SK-MEL-5 (cell line): ENCODE measurements around the gene SPTBN4. TPM values are rescaled to one million over a fixed set of nuclear protein-coding genes. Genes with fewer than 3 reads are reported as not detected.
"Not testable (repeated sequence)": the region's sequence is repeated elsewhere in the genome, so short reads cannot be mapped to it uniquely, and the experiment has no call there.

ENCODE experiments used
- DNase-seq: peaks from one replicate; pipeline ENCODE4 v3.0.0-alpha.2; 2016; ENCODE audit warnings: low read depth, low spot score
- in situ Hi-C: cut with HindIII; loops from 2 replicates; pipeline ENCODE4 v1.10.0; 2016; ENCODE audit warnings: low sequenced_read_pairs, high pct_unique_total_duplicates, low pct_unique_long_range_greater_than_20kb
- total RNA-seq: library from RNA; depleted of rRNA; stranded (reverse); fragments of >200 nt; shearing (Covaris generic); gene quantifications from 2 replicates; pipeline ENCODE4 v1.2.3, GENCODE V29; 2014

Gene SPTBN4
- total RNA-seq, 1 experiment from 2014 or later: 0.53 TPM

GRCh38 chr19:40513345-40513678 lies 46.5 kb downstream of the SPTBN4 start:
- in situ Hi-C loops: no loop called here
- DNase-seq: no peak

GRCh38 chr19:40513741-40514315 lies 47.0 kb downstream of the SPTBN4 start:
- in situ Hi-C loops: no loop called here
- DNase-seq: no peak

DNA sequence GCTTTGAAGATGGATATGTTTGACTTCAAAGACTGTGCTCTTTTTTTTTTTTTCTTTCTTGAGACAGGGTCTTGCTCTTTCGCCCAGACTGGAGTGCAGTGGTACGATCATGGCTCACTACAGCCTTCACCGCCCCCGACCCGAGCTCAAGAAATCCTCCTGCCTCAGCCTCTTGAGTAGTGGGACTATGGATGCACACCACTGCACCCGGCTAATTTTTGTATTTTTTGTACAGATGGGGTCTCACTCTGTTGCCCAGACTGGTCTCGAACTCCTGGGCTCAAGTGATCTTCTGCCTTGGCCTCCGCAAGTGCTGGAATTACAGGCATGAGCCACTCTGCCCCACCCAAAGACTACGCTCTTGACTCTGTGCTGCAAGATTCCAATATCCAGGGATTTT lies 50.4 kb downstream of the SPTBN4 start:
- DNase-seq: no peak
- in situ Hi-C loops: no loop called here

DNA sequence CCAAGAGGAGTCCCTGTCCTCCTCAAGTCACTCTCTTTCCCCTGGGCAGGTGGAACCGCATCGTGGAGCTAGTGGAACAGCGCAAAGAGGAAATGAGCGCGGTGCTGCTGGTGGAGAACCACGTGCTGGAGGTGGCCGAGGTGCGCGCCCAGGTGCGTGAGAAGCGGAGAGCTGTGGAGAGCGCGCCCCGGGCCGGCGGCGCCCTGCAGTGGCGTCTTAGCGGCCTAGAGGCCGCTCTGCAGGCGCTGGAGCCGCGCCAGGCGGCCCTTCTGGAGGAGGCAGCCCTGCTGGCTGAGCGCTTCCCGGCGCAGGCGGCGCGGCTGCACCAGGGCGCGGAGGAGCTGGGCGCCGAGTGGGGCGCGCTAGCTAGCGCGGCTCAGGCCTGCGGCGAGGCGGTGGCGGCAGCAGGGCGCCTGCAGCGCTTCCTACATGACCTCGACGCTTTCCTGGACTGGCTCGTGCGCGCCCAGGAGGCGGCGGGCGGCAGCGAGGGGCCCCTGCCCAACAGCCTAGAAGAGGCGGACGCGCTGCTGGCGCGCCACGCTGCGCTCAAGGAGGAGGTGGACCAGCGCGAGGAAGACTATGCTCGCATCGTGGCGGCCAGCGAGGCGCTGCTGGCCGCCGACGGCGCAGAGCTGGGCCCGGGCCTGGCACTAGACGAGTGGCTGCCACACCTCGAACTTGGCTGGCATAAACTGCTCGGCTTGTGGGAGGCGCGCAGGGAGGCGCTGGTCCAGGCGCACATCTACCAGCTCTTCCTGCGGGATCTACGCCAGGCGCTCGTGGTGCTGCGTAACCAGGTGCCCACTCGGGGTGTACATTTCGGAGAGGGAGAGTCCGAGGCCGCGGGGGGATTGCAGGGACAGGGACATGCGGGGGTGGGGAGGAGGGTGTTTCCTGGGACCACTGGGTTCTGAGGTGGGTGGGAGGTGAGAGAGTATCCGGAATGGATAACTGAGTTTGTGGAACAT lies 52.8 kb downstream of the SPTBN4 start:
- no peak for DNase-seq
- in situ Hi-C loops: no loop called here

GRCh38 chr19:40521276-40521675 lies 54.5 kb downstream of the SPTBN4 start:
- DNase-seq: peak; percentile 64
- in situ Hi-C loops: no loop called here

DNA sequence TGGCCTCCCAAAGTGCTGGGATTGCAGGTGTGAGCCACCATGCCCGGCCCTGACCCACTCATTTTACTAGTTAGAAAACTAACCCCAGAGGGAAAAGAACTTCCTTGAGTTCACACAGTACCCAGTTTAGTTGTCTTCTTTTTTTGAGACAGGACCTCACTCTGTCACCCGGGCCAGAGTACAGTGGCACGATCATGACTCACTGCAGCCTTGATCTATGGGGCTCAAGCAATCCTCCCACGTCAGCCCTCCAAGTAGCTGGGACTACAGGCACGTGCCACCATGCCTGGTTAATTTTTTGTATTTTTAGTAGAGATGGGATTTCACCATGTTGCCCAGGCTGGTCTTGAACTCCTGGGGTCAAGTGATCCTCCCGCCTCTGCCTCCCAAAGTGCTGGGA lies 55.1 kb downstream of the SPTBN4 start:
- in situ Hi-C loops, DNase-seq: not testable (repeated sequence)

DNA sequence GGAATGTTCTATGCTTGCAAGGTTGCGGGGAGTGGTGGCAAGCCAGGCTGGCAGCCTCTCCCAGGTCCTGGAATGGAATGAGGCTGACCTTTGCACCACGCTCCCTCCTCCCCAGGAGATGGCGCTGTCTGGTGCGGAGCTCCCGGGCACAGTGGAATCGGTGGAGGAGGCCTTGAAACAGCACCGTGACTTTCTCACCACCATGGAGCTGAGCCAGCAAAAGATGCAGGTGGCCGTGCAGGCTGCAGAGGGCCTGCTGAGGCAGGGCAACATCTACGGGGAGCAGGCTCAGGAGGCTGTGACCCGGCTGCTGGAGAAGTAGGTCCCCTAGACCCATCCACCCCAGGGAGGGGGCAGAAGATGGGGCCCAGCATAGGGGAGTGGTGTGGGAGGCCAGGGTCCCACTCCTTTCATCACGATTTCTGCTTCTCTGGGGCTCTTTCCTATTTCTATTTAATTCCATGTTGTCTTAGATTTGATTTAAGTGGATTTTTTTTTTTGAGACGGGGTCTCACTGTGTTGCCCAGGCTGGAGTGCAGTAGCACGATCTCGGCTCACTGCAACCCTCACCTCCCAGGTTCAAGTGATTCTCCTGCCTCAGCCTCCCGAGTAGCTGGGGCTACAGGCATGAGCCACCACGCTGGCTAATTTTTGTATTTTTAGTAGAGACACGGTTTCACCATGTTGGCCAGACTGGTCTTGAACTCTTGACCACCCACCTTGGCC lies 56.7 kb downstream of the SPTBN4 start:
- in situ Hi-C loops: no loop called here
- peak; percentile 88 for DNase-seq

GRCh38 chr19:40524133-40524549 lies 57.3 kb downstream of the SPTBN4 start:
- DNase-seq: no peak
- in situ Hi-C loops: no loop called here

- in situ Hi-C loops: no loop called here
- no peak for DNase-seq
Measured at GRCh38 chr19:40524655-40525054, 57.9 kb downstream of the SPTBN4 start.

DNA sequence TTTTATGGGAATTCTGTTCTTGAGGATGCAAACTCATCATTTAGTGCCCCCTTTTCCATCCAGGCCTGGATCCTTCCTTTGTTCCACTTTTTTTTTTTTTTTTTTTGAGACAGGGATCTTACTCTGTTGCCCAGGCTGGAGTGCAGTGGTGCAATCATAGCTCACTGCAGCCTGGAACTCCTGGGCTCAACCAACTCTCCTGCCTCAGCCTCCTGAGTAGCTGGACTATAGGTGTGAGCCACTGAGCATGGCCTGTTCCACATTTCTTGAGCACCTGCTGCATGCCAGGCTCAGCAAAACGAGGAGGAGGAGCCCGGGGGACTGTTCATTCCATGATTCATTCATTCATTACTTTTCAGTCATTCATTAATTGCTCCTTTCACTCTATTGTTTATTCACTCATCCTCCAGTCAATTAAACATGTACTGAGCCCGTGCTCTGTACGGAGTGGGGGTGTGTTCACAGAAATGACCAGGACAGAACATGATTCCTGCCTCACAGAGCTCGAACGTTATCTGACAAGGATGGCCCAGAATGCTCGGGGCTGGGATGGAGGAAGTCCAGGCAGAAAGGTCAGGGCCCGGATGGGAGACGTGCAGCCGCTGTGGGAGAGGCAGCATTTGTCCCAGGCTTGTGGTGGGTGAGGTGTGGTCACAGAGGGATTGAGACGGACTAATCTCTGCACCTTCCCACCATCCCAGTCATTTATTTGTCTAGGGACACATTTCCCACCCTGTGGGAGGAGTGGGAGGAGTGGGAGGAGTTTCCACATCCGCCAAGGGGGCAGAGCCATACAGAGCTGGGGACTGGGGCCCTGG lies 58.6 kb downstream of the SPTBN4 start:
- in situ Hi-C loops: no loop called here
- no peak for DNase-seq

DNA sequence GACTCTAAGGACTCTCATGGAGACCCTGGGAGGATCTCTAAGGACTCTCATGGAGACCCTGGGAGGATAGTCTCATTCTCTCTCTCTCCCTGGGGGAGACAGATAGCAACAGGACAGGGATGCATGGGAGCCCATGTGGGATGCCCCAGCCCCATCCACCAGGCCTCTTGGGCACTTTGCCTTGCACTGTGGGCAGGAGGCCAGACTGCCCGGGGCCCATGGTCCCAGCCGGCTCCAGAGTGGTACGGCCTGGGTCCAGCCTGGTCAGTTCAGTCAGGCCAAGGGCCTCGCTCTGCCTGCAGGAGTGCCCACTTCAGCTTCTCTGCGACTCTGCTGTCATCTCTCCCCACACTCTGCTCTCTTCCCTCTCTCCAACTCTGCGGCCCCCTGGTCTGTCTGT lies 61.3 kb downstream of the SPTBN4 start:
- no peak for DNase-seq
- in situ Hi-C loops: no loop called here

DNA sequence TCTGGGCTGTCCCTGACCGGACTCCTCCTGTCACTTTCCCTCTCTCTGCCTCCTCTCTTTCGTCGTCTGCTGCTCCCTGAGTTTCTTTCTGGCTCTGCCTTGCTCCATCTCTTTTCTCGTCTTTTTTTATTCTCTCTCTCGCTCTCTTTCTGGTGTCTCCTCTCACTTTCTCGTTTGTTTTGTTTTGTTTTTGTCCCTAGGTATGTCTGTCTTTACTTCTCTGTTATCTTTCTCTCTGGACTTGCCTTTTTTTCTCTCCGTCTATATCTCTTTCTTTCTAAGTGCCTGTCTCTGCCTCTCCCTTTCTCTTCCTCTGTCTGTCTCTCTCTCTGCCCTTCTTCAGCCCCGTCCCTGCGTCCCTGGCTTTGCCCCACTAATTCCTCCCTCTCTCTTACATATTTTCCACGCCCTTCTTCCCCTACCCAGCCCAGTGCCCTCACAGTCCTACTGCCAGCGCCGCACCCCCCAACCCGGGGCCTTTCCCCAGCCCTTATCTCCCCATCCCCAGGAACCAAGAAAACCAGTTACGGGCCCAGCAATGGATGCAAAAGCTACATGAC lies 61.8 kb downstream of the SPTBN4 start:
- in situ Hi-C loops: no loop called here

DNA sequence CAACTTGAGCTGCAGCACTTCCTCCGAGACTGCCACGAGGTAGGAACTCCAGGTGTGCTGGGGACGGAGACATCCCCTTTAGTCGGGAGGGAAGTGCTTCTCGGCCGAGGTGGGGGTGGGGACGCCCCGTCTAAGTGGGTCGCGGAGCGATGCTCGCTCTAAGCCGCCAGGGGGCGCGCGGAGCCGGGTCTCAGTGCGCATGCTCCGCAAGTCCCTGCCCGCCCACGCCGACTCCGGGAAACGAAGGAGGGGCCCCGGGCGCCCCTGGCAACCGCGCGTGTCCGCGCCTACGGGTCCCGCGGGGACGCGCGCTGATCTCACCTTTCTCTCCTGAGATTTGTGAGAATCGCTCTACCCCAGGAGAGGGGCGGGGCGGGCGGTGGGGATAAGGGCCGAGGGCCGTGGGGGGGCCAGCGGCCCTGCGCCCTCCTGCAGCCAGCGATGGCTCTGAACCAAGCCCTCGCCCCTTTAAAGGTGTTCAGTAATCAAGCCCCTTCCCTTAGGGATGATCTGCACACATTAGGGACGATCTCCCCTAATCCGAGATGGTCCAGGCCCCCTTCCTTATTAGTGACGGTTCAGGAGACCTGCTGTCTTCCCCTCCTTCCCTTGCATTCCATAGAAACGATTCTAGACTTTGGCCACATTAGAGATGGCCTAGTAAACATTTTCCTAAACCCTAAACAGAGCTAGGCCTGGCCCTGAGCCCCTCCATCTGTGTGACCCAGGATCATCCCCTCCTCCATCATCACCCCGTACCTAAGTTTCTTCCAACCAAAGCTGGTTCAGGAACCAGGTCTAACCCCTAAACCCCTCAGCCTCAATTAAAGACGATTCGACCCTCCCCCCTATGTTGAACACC lies 62.5 kb downstream of the SPTBN4 start:
- peak; percentile 77 for DNase-seq
- in situ Hi-C loops: no loop called here

More for the DNA sequence above, 61.8 kb downstream of the SPTBN4 start:
- no peak for DNase-seq

GRCh38 chr19:40530091-40530901 lies 63.5 kb downstream of the SPTBN4 start:
- in situ Hi-C loops: no loop called here
- DNase-seq: peak; percentile 22

DNA sequence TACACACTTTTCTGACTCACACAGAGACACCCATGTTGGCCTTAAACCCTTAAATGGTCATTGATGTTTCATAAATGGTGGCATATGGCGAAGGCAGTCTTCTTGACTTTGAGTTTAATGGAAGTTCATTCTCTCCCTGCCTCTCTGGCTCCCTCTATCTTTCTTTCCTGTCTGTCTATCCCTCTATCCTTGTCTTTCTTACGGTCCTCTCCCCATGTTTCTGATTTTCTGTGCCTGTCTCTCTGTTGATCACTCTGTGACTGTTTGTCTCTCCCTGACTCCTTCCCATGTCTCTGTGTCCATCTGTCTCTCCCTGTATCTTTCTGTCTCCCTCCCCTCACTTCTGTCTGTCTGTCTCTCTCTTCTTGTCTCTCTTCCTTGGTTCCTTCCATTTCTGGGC lies 66.7 kb downstream of the SPTBN4 start:
- in situ Hi-C loops: no loop called here

GRCh38 chr19:40534148-40534547 lies 67.3 kb downstream of the SPTBN4 start:
- DNase-seq: no peak
- in situ Hi-C loops: no loop called here

More for the DNA sequence above, 66.7 kb downstream of the SPTBN4 start:
- DNase-seq: peak; percentile 37
